Coronary artery (tissue), 2 donors: ENCODE data around the gene EPHA5.

ENCODE experiments used
- DNase-seq: peaks from one replicate; pipeline ENCODE4 v3.0.0-alpha.2; 2017; ENCODE audit warnings: low spot score
- H3K27ac ChIP-seq, 2 donors: fragments of 200-600 bp; sonication (generic); one replicate each; pipeline ENCODE4 v1.5.1; 2016 to 2019
- H3K4me3 ChIP-seq: fragments of 200-600 bp; sonication (generic); 2 replicates; pipeline ENCODE4 v1.5.1; 2016; ENCODE audit warnings: mild to moderate bottlenecking, moderate library complexity
- TF ChIP-seq, protein P1 (sequence below): fragments of 200-600 bp; sonication (generic); IDR thresholded peaks from one replicate; pipeline ENCODE4 v1.5.1; 2019; ENCODE audit warnings: antibody characterized with exemption

EPHA5 gene

DNA sequence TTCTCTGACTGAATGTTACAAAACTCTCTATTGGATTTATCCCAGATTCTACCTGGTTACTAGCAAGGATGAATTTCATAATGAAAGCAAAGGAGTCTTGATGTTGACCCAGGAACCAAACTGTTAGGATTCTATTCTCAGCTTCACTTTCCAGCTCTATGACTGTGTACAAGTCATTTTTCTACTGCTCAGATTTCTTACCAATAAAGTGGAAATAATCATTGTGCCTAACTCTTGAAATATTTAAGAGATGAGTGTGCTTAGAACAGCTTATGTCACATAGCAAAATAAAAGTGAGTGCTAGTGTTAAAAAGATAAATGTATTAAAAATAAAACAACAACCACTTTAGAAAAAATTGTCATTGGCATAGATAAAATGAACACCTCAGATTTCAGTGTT is 45.6 kb downstream of the EPHA5 start:
- no peak overlapping the region for H3K4me3 ChIP-seq
- no peak for DNase-seq
- no peak overlapping the region for H3K27ac ChIP-seq
- TF ChIP-seq, protein P1, sequence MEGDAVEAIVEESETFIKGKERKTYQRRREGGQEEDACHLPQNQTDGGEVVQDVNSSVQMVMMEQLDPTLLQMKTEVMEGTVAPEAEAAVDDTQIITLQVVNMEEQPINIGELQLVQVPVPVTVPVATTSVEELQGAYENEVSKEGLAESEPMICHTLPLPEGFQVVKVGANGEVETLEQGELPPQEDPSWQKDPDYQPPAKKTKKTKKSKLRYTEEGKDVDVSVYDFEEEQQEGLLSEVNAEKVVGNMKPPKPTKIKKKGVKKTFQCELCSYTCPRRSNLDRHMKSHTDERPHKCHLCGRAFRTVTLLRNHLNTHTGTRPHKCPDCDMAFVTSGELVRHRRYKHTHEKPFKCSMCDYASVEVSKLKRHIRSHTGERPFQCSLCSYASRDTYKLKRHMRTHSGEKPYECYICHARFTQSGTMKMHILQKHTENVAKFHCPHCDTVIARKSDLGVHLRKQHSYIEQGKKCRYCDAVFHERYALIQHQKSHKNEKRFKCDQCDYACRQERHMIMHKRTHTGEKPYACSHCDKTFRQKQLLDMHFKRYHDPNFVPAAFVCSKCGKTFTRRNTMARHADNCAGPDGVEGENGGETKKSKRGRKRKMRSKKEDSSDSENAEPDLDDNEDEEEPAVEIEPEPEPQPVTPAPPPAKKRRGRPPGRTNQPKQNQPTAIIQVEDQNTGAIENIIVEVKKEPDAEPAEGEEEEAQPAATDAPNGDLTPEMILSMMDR = no peak

GRCh38 chr4:65623506-65623905 is 46.8 kb downstream of the EPHA5 start:
- Histone ChIP-seq H3K27ac (no peak overlapping the region), H3K4me3 (no peak overlapping the region)
- DNase-seq = no peak
- TF ChIP-seq, protein P1 = no peak

DNA sequence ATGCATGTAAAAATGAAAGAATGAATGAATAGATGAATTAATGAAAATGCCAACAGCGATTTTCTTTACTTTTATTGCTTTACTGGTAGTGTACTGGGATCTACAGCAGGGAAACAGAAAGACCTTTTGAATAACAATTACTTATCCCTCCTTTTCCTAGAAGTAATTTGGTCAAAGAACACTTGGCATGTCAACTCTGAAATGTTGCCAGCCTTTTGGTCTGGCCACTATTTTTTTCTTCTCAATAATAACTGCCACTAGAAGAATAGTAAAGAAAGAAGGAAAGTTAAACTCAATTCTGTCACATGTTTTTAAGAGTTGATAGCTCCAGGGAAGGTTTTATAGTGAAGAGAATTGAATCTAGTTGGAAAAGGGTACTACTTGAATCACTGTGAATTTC is 52.9 kb downstream of the EPHA5 start:
- no peak for DNase-seq
- Histone ChIP-seq H3K27ac (no peak overlapping the region), H3K4me3 (no peak overlapping the region)
- TF ChIP-seq, protein P1 = no peak

DNA sequence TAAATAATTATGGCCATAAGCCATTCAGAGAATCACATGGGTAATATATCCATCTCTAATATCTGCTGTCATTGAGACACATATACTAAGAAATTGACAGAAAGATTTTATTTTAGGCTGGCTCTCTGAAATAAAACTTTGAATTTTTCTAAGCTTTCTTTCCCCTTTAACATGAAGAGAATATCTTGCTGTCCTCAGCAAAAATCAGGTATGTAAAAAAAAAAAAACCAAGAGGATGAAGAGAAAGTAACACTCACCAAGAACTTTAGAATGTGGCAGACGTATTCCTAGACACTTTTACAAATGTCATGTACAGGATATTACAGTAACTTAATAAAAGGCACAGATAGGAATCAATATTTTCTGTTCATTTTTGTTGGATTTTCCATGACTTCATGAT is 65.8 kb downstream of the EPHA5 start:
- DNase-seq = no peak
- Histone ChIP-seq H3K4me3 (no peak overlapping the region), H3K27ac (no peak overlapping the region)
- TF ChIP-seq, protein P1 = no peak

- TF ChIP-seq, protein P1 = no peak
- H3K4me3 ChIP-seq = no peak overlapping the region
- no peak for DNase-seq
- no peak overlapping the region for H3K27ac ChIP-seq
These were observed 69.6 kb downstream of the EPHA5 start for GRCh38 chr4:65600656-65601055.

DNA sequence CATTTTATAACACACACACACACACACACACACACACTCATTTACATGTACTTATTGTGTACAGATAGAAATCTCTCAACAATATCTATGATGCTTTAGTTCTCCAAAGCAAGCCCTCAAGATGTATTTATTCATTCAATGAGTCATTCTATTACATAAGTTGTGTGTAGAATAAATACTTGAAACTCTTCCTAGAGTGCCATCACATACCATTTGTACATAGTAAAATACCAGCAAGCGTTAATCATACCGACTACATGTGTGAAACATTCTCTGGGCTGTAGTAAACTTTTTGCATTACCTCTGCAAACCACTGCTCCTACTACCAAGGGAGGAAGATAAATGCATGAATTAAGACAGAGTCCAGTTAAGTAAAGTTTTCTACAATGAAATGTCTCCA is 70.9 kb downstream of the EPHA5 start:
- DNase-seq = no peak
- Histone ChIP-seq H3K27ac (no peak overlapping the region), H3K4me3 (no peak overlapping the region)
- TF ChIP-seq, protein P1 = no peak

- Histone ChIP-seq H3K4me3 (no peak overlapping the region), H3K27ac (no peak overlapping the region)
- TF ChIP-seq, protein P1 = no peak
- no peak for DNase-seq
These were observed 72.6 kb downstream of the EPHA5 start for GRCh38 chr4:65597697-65598096.
